ENCODE results near the gene NINJ1. TPM values are rescaled to one million over a fixed set of nuclear protein-coding genes. Genes with fewer than 3 reads are reported as not detected.

The NINJ1 gene
- polyA plus RNA-seq, 1 of the 3 experiments (the other 2 are of a cell fraction): 31.7 TPM

DNA sequence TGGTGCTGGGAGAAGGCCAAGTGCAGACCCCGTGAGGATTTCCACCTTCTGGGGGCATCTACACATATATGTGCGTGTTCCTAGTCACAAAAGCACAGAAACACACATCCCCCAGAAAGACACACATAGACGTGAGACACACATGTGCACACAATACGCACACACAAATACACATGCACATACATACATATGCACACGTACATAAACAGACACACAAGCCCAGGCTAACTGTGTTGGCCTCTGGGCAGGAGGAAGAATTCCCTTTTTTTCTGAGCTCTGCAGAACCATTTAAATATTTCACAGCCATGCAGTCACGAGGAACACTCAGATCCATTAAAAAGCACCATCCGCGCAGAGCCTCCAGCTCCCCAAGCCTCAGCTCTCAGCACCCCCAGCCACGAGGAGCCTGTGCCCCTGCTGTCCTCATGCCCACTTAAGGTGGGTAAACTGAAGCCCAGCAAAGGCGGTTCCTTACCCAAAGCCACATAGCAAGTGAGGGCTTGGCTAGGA, 5.3 kb downstream of the NINJ1 start (continued):
- no peak for TF ChIP-seq REST (IDR thresholded peaks at IDR 0.05; ENCODE audit: low read depth, low read length)
- TF ChIP-seq, protein P1, sequence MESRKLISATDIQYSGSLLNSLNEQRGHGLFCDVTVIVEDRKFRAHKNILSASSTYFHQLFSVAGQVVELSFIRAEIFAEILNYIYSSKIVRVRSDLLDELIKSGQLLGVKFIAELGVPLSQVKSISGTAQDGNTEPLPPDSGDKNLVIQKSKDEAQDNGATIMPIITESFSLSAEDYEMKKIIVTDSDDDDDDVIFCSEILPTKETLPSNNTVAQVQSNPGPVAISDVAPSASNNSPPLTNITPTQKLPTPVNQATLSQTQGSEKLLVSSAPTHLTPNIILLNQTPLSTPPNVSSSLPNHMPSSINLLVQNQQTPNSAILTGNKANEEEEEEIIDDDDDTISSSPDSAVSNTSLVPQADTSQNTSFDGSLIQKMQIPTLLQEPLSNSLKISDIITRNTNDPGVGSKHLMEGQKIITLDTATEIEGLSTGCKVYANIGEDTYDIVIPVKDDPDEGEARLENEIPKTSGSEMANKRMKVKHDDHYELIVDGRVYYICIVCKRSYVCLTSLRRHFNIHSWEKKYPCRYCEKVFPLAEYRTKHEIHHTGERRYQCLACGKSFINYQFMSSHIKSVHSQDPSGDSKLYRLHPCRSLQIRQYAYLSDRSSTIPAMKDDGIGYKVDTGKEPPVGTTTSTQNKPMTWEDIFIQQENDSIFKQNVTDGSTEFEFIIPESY (IDR thresholded peaks at IDR 0.05; ENCODE audit: borderline replicate concordance, low read depth): no peak
- no peak for TF ChIP-seq YY1 (IDR thresholded peaks at IDR 0.05; ENCODE audit: low read depth)

- Histone ChIP-seq H3K4me2 (no peak overlapping the region), H3K9ac (no peak overlapping the region), H3K4me1 (ENCODE audit: control insufficient read depth in 1 of 2, insufficient read depth in 2 of 2, low read depth in 1 of 2, low read length in 1 of 2) (peaks cover 6 to 64% of the 10 kb centered on the region in 2 experiments; a peak in 3 of 4 replicates), H3K79me2 (ENCODE audit: insufficient read depth) (peaks cover 19% of the 10 kb centered on the region; the same call in 1 of the 2 replicates), H3K27me3 (ENCODE audit: insufficient read depth) (no peaks in the 10 kb centered on the region), H4K20me1 (ENCODE audit: insufficient read depth) (0 out of 2 replicates have a peak, but pooled peaks cover 7% of the 10 kb centered on the region), H2AFZ (ENCODE audit: low read depth) (no peak overlapping the region), H3K9me2 (no peaks in the 10 kb centered on the region), H3K36me3 (replicated peaks in 1 of 2; ENCODE audit: control insufficient read depth in 1 of 2, insufficient read depth in 2 of 2, low read length in 1 of 2) (peaks cover 0 to 9% of the 10 kb centered on the region in 2 experiments), H3K4me3 (ENCODE audit: low read depth in 2 of 2, low read length in 1 of 2) (no peak overlapping the region), H3F3A (replicated peaks; ENCODE audit: insufficient read depth) (peaks cover 2% of the 10 kb centered on the region), H3K9me3 (no peaks in the 10 kb centered on the region), H3K27ac (ENCODE audit: low read depth in 2 of 2, low read length in 1 of 2) (no peak overlapping the region; a peak in 1 of 4 replicates)
- no peak for DNase-seq
- 97% methylated on average over 6 of the region's 14 CpGs for WGBS (ENCODE audit: low lambda C conversion rate)
- CTCF ChIA-PET: interaction anchor here (1.5 to 5.2 kb wide), 2 partner anchors 9 to 19 kb away, joined by 7 to 31 read pairs; no protein-coding TSS in a partner anchor
- POLR2A ChIA-PET: no interaction called here
- no peak for TF ChIP-seq RAD21 (IDR thresholded peaks at IDR 0.05; ENCODE audit: low read length)
- TF ChIP-seq NFIC (IDR thresholded peaks at IDR 0.05; ENCODE audit: borderline replicate concordance): no peak
- TF ChIP-seq NRF1 (IDR thresholded peaks at IDR 0.05; ENCODE audit: low read depth, low read length): no peak
Measured at GRCh38 chr9:93128011-93128714, 5.9 kb downstream of the NINJ1 start.

All from SK-N-SH (cell line).